Stimulated activated CD4-positive, alpha-beta T cell treated with anti-CD3 and anti-CD28 coated beads, Interleukin-1b, Interleukin-23, amount 100 ng/mL, for 24 hours (primary cell): ENCODE measurements around the gene SCAMP2.

Experiments used
- DNase-seq, 4 experiments: peaks; one replicate each; pipeline ENCODE4 v3.0.0-alpha.2; 2020; ENCODE audit warnings: low read depth in 4 of 4, low spot score in 1 of 4

SCAMP2 gene

DNA sequence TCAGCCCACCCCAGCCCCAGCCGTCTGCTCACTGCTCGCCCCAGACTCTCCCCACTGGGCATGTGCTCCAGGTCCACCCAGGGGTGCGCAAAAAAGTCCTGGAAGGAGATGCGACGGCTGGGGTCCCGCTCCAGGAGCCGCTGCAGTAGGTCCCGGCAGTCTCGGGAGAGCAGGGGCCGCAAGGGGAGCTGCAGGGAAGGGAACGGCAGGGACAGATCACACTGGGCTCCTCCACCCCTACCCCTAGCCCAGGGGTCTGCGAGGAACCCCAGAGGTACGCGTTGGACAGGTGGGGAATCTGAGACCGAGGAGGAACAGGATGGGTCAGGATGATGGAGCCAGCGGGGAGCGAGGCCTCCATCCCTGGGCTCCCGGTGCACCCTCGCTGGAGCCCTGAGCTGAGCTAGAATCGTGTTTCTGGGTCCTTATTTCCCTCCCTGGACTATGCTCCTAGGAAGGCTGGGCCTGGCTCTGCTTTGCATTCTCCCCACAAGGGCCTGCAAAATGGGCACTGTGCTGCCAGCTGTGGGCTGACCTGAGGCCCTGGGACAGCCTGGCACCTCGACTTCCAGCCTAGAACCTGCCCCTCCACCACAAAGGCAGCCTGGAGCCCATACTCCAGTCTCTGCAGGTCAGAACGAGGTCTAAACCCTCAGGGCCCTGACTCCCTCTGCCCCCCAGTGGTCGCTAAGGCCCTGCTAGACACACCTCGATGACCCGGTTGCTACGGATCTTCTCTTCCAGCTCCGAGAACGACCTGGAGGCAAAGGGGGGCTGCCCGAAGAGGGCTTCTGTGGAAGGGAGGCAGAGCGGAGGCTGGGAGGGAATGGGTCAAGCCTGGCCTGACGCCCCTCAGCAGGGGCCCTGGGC, 33.4 kb downstream of the SCAMP2 start:
- DNase-seq = no peak

DNA sequence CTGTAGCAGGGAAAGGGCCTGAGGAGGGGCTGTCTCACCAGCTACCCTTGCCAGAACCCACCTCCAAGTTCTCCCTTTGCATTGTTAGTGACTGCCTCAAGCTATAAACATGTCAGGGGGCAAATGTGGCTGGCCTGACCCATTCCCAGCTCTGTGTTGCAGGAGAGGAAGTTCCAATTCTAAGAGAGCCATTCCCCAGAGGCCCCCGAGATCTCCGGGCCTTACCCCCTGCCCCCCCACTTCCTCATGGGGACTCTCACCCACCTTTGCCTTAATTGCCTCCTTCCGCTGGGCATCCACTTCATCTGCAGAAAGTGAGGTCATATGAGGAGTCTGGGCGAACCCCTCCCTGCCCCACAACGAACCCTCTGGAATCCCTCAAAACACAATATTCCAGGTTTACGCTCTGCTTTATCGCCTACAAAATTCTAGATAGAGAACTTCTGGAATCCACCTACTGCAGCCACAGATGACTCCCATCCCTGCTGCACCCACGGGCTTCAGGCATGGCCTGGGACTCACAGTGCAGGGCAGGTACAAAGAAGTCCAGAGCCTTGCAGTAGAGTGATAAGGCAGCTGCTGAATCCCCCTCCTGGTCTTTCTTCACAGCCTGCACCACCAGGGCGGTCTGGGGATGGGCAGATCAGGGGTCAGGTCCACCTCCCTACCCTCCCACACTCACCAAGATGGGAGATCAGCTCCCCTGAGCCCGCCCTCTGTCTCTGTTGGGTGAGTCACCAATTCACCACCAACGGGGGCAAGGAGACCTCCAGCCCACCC, 34.2 kb downstream of the SCAMP2 start:
- no peak for DNase-seq

DNA sequence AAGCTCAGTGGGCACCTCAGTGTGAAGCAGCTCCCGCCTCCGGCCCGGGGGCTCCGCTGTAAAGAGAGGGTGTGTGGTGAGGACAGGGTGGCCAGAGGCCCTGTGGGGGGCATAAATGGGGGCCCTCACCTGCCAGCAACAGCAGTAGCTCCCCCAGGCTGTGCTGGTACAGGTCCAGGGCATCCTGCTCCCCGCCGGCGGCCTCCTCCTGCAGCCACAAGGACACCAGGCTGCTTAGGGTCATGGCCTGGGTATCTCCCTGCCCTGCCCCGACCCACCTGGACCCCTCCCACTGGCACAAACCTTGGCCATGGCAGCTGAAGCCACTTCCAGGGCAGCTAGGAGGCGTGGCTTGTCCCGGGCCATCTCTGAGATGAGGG, 35.0 kb downstream of the SCAMP2 start:
- DNase-seq = no peak

DNA sequence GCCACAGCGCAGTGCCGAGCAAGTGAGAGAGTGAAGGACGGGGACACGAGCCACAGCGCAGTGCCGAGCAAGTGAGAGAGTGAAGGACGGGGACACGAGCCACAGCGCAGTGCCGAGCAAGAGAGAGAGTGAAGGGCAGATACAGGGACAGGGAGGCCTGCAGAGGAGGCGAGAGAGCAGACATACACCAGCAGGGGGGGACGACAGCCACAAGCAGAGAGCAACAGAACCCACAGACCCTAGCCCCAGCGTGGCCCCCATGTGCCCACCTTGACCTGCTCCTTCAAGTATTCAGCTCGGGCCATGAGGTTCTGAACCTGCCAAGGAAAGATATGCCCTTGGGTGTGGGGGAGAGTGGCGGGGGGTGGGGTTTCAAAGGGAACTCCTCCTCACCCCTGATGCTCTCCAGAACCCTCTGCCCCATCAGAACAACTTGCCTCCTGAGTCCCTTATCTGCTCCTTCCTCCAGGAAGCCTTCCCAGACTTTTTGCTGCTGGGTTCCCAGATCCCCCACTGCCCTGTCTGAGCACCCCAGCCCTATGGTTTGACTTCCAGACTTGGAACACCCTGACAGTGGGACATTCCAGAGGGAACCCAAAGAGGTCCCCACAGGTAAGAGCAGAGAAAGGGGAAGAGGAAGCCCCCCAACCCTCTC, 35.6 kb downstream of the SCAMP2 start:
- DNase-seq = no peak

DNA sequence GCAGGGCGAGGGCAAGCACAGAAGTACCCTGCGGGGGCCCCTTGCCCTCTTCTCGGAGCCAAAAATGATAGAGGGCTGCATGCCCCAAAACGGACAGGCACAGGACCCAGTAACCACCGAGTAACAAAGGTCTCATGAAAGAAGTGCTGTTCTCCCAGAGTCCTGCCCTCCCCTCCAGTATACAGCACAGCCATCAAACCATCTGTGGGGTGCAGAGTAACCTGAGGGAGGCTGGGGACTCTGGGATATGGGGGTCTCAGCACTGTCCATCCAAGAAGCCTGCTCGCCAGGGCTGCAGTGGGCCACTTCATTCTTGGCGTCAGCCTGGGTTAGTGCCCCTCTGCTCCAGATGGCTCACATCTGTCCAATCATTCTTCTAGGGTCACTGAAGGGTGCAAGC, 36.3 kb downstream of the SCAMP2 start:
- no peak for DNase-seq

DNA sequence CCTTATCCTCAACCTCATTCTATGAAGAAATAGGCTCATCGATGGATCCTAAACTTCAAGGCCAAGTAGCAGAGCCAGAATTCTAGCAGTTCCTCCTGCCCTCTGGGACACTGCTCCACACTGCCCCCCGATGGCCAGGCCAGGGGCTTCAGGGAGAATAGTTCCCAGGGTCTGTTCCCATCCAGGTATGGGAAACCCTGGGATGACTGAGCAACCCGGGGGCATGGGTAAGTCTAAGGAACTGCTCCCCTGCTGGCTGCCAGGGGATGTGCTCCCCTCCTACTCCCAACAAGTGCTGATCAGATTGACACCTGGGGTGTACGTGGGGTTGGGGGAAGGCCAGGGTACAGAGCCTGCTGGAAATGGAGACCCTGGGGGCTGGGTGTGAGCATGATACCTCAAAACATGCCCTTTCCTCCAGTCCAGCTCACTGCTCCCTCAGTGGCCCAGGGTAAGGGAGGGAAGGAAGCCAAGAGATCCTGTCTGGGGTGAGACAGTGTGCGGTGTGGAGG, 37.8 kb downstream of the SCAMP2 start:
- peak in 1 of 4 experiments; percentile 32 for DNase-seq

DNA sequence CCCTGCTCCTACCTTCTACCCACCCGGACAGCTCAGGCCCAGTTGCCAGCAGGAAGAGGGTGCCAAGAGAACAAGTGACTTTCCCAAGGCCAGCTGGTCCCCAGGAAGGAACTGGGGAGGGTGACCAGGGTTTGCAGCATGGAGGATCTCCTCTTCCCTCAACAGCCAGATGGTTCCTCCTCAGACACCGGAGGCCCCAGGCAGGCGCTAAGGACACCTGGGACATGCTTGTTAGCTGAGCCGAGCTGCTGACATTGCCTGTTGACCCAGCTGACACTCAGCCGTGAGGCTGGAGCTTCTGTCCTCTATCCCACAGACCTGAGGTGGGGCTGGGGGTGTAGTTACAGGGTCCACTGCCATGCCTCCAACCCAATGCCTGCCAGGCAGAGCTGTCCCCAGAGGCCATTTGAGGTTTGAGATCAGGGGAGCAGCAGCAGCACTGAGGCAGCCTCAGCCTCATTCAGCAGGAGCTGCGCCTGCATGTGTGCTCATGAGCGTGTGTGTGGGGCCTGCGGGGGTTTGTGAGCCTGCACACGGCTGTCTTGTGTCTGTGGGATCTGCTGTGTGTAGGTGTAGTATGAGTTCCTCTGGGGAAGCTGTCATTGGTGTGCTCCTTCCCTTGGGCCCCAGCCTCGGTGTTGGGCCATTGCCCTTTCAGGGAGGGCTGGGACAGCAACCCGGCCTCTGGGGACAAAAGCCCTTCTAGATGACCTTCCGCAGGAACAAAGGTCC, 39.6 kb downstream of the SCAMP2 start:
- no peak for DNase-seq

DNA sequence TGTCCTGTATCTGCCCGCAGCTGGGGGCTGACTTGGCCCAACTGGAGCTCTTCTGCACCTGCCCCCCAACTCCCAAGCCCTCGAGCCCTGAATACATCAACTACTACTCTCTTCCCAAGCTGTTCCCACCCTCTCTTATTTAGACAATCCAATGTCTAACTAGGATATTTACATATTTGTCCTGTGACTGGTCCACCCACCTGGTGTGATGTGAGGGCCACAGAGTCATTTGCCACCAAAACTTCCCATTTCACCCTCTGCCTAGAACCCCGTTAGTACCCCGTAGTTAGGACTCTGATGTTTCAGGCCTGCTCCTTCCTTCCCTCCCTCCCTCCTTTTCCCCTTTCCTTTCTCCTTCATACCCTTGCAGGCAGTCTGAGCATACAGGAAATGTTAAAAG, 40.3 kb downstream of the SCAMP2 start:
- DNase-seq = no peak

DNA sequence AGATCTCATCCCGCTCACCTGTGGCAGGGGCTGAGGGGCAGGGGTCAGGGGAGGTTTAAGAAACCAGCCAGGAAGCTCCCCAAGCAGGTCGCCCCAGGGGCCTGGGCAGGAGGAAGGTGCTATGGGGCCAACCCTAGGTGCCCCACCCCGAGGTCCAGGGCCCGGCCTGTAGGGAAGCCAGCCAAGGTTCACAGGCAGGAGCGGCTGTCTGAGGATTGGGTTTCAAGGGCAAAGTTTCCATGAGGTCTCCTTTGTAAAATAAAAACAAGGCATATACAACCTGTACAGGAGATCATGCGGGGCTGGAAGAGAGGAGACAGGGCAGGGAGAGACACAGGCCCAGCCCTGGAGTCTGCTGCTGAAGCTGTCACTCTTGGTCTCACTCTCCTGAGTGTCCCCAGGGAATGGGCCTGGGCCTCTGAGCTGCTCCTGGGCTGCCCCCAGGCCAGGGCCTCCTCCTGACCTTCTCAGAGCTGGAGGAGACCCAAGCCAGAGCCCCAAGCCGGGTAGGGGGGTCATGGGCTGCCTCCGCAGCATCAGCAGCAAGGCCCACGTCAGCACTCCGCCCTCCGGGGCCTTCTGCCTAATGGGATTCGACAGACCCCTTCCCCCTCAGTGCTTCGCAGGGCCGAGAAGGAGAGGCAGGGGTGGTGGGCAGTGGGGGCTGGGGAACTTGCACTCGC, 41.2 kb downstream of the SCAMP2 start:
- no peak for DNase-seq

DNA sequence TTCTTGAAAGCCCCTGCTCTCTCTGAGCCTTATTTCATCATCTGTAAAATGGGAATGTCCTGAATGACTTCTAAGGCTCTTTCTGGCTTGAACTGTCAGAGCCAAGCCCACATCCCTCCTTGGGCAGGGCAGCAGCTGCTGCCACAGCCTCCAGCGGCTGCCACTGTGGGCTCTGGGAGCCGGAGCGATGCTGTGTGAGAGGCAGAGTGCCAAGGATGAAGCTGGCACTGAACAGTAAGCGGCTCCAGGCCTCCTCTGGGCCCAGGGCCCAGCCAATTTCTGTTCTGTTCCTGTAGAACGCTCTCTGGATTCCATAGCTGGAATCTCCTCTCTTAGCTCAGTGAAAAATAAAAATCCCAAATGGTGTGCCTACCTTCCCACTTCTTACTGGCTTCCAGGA, 42.3 kb downstream of the SCAMP2 start:
- no peak for DNase-seq

DNA sequence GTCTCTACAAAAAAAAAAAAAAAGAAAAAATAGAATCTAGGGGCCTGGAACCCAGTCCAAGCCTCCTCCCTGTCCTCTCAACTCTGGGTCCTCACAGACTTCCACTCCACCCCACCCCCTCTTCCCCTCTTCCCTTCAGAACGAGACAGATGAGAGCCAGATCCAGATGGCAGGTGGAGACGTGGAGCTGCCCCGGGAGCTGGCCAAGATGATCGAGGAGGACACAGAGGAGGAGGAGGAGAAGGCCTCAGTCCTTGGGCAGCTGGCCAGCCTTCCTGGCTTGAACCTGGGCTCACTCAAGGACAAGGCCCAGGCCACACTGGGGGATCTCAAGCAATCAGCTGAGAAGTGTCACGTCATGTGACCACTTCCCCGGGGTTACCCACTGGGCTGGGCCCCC, 43.2 kb downstream of the SCAMP2 start:
- no peak for DNase-seq

DNA sequence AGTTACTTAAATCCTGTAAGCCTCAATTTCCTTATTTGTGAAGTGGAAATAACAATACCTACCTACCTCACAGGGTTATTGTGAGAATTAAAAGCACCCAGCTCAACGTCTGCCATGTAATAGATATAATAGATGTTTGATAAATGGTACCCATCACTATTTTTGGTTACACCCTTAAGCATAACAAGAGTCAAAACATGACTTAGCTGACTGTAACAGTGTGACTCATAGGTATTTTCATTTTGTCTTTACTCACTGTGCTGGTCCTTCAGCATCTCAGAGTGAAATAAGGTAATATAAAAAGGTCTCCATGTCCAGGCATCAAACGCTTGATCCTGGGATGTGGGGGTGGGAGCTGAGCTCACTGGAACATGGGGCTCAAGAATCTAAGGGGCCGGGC, 43.7 kb downstream of the SCAMP2 start:
- no peak for DNase-seq

DNA sequence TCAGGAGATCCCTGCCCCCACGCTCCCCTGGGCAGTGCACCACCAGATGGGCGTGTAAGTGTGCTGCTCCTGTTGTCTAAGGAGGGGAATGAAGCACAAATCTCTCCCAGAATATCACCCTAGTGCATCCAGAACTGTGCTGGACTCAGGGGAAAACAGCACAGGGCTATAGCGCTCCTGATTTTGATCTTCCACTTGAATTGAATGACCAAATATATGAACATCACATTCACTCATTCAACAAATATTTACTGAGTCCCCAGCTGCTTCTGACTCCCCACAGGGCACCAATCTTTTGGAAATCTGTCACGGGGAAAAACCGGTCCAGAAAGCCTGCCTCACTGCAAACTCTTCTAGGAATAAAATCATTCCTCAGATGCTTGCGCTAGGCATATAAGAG, 44.3 kb downstream of the SCAMP2 start:
- no peak for DNase-seq

DNA sequence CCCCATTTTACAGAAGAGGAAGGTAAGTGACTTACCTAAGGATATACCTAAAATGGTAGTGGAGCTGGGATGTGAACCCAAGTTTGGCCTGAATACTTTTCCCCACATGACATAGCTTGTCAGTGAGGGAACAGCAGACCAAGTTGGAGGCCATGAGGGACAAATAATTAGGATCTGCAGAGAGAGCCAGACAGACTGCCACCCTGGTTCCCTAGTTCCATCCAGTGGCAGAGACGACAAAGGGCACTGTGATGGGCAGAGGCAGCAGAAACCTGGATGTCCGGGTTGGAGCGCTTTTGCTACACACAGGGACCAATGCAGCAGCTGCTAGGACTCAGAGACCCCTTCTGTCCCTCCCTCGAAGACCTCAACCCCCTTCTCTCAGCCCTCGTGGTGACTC, 45.6 kb downstream of the SCAMP2 start:
- DNase-seq = no peak

DNA sequence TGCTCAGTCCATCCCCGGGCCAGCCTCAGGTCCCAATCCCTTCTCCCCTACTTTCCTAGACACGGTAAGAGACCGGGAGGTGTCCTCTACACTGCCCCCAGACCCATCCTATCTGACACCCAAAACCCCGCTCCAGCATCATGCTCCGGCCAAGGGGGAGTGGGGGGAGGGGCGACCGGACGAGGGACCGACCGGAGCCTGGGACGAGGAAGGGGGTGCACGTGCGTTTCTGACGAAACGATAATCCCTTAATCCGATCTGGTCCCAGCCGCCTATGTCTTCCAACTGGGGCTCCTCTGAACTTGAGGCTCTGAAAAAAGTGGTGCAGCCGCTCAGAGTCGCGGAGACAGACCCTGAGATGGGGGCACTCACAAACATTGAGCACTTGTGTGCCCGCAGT, 46.2 kb downstream of the SCAMP2 start:
- DNase-seq = no peak

DNA sequence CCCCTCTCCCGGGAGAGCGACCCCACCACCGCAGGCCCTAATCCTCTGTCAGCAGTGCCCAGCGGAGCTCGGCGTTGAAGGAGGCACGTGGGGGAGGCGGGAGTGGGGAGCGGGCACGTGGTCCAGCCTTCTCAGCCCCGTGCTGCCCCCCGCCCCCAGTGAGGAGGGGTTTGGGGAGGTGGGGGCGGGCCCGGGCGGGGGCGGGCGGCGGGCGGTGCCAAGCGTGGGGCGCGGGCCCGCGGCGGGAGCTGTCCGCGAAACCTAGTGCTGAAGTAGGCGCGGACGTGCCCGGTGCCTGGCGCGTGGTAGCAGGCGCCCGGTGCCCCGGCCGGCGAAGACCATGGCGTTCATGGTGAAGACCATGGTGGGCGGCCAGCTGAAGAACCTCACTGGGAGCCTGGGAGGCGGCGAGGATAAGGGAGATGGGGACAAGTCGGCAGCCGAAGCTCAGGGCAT, 46.8 kb downstream of the SCAMP2 start, which contains the start of gene CPLX3:
Gene CPLX3 (plus strand): TSS at position 264 of the 456 bp plus-strand sequence. CDS start 77 bp downstream, at position 341.
- DNase-seq = no peak

DNA sequence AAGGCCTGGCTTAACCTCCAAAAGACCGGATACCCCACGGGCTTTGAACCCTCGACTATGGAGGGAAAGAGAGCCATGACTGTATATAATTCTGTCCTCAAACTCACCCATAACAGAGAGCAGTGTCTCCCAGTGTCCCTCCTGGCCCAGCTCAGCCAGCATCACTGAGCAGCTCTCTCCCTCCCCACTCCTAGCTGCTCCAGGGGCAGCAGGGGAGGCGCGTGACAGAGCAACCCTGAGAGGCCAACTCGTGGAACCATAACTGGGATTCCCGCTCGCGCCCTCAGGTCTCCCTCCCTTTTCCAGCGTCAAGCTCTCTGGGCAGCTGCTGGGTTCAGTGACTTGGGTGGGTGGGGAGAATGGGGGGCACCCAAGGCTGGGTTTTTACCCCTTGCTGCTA, 47.3 kb downstream of the SCAMP2 start:
- DNase-seq = no peak

DNA sequence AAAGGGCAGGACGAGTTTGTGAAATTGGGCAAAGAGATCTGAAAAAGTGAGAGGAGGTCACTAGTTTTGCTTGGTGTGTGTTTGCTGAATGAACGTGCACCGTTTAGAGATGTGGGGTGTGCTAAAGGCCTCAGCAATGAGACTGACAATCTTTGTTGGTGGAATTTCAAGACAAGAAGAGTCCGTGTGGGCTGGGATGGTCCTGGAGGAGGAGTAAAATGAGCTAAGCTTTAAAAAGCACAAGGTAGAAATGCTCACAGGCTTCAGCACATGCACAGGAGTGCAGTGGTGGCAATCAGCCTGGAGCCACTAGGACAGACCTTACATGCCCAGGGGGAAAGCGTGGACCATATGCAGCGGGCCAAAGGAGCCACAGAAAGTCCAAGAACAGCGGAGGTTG, 48.2 kb downstream of the SCAMP2 start:
- DNase-seq = no peak

DNA sequence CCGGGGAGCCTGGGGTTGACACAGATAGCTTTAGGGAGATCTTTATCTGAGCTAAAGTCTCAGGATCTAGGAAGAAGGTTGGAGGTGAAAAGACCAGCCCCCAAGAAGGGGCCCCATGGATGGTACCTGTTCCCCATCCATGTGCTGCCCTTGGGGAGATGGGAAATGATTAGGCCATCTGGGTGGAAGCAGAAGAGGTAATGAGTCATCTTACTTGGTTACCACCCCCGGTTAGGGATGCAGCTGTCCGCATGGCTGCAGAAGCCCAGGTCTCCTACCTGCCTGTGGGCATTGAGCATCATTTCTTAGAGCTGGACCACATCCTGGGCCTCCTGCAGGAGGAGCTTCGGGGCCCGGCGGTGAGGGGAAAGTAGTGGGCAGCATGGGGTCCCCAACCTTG, 49.8 kb downstream of the SCAMP2 start:
- no peak for DNase-seq

DNA sequence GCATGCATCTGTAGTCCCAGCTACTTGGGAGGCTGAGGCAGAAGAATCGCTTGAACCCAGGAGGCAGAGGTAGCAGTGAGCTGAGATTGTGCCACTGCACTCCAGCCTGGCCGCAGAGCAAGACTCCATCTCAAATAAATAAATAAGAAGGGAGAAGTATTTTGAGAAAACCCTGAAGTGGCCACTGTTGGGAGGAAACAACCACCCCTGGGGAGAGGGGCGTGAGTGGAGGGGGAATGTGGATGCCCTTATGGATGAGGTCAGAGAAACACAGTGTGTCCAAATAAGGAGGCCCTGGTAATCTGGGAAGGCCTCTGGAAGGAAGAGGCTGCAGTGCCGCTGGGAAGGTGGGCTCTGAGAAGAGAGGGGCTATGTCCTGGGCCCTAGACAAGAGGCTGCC, 50.9 kb downstream of the SCAMP2 start:
- DNase-seq = no peak
